Osteoblast (primary cell): ENCODE measurements around the gene PCDHGB2. TPM values are rescaled to one million over a fixed set of nuclear protein-coding genes. Genes with fewer than 3 reads are reported as not detected.

Experiments used
- DNase-seq: peaks from one replicate; pipeline ENCODE4 v3.0.0; 2011; ENCODE audit warnings: low spot score, mixed read lengths; ENCODE audit not compliant: insufficient read length; ENCODE audit errors: missing footprints
- H2AFZ ChIP-seq: 2 replicates; pipeline ENCODE4 v1.6.0; 2011; ENCODE audit warnings: mild to moderate bottlenecking, low read length
- H3K27ac ChIP-seq: 2 replicates; pipeline ENCODE4 v1.5.1; 2011; ENCODE audit warnings: mild to moderate bottlenecking, low read depth, low read length, moderate library complexity
- H3K27me3 ChIP-seq: 2 replicates; pipeline ENCODE4 v1.6.0; 2012; ENCODE audit warnings: mild to moderate bottlenecking, control low read depth, inconsistent platforms, low read length, moderate library complexity; ENCODE audit not compliant: insufficient read depth
- H3K36me3 ChIP-seq: 2 replicates; pipeline ENCODE4 v1.5.1; 2011; ENCODE audit warnings: mild to moderate bottlenecking, low read length, control low read depth, moderate library complexity; ENCODE audit not compliant: insufficient read depth
- H3K4me1 ChIP-seq: 2 replicates; pipeline ENCODE4 v1.5.1; 2011; ENCODE audit warnings: mild to moderate bottlenecking, low read length, control low read depth, moderate library complexity; ENCODE audit not compliant: insufficient read depth
- H3K4me2 ChIP-seq: 2 replicates; pipeline ENCODE4 v1.6.0; 2011; ENCODE audit warnings: mild to moderate bottlenecking, low read length; ENCODE audit not compliant: insufficient read depth
- H3K4me3 ChIP-seq: fragments of 200-600 bp; sonication (generic); 3 replicates; pipeline ENCODE4 v1.5.1; 2012; ENCODE audit warnings: mild to moderate bottlenecking, low read length, inconsistent platforms; ENCODE audit not compliant: insufficient read depth
- H3K79me2 ChIP-seq: 2 replicates; pipeline ENCODE4 v1.6.0; 2012; ENCODE audit warnings: mild to moderate bottlenecking, low read length, control low read depth, inconsistent platforms; ENCODE audit not compliant: insufficient read depth
- H3K9me3 ChIP-seq: 2 replicates; pipeline ENCODE4 v1.5.1; 2011; ENCODE audit warnings: low read depth, low read length, control low read depth
- H4K20me1 ChIP-seq: 2 replicates; pipeline ENCODE4 v1.6.0; 2012; ENCODE audit warnings: mild to moderate bottlenecking, low read length, control low read depth; ENCODE audit not compliant: insufficient read depth
- total RNA-seq: library from RNA; depleted of rRNA; stranded (reverse); fragments of >200 nt; gene quantifications from 2 replicates; pipeline ENCODE4 v1.2.3, GENCODE V29; 2012
- TF ChIP-seq, protein P1 (sequence below): IDR thresholded peaks from 2 replicates; pipeline ENCODE4 v1.5.1; 2011; ENCODE audit warnings: mild to moderate bottlenecking, low read depth, low read length, moderate library complexity; ENCODE audit errors: extremely low read depth

Gene PCDHGB2
- total RNA-seq, 1 donor: 4.3 TPM

DNA sequence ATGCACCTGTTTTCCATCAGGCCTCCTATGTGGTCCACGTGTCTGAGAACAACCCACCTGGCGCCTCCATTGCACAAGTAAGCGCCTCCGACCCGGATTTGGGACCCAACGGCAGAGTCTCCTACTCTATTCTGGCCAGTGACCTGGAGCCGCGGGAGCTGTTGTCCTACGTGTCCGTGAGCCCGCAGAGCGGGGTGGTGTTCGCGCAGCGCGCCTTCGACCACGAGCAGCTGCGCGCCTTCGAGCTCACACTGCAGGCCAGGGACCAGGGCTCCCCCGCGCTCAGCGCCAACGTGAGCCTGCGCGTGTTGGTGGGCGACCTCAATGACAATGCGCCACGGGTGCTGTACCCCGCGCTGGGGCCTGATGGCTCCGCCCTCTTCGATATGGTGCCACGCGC lies 8.2 kb upstream of the PCDHGB2 start:
- Histone ChIP-seq H3K79me2 (no peaks in the 10 kb centered on the region), H3K9me3 (peaks cover 10% of the 10 kb centered on the region), H3K27me3 (peaks cover 25% of the 10 kb centered on the region), H4K20me1 (no peaks in the 10 kb centered on the region), H2AFZ (no peak overlapping the region), H3K36me3 (no peaks in the 10 kb centered on the region), H3K27ac (no peak overlapping the region), H3K4me1 (peaks cover 2% of the 10 kb centered on the region), H3K4me2 (no peak overlapping the region), H3K4me3 (no peak overlapping the region)
- DNase-seq: no peak
- TF ChIP-seq, protein P1, sequence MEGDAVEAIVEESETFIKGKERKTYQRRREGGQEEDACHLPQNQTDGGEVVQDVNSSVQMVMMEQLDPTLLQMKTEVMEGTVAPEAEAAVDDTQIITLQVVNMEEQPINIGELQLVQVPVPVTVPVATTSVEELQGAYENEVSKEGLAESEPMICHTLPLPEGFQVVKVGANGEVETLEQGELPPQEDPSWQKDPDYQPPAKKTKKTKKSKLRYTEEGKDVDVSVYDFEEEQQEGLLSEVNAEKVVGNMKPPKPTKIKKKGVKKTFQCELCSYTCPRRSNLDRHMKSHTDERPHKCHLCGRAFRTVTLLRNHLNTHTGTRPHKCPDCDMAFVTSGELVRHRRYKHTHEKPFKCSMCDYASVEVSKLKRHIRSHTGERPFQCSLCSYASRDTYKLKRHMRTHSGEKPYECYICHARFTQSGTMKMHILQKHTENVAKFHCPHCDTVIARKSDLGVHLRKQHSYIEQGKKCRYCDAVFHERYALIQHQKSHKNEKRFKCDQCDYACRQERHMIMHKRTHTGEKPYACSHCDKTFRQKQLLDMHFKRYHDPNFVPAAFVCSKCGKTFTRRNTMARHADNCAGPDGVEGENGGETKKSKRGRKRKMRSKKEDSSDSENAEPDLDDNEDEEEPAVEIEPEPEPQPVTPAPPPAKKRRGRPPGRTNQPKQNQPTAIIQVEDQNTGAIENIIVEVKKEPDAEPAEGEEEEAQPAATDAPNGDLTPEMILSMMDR: no peak

DNA sequence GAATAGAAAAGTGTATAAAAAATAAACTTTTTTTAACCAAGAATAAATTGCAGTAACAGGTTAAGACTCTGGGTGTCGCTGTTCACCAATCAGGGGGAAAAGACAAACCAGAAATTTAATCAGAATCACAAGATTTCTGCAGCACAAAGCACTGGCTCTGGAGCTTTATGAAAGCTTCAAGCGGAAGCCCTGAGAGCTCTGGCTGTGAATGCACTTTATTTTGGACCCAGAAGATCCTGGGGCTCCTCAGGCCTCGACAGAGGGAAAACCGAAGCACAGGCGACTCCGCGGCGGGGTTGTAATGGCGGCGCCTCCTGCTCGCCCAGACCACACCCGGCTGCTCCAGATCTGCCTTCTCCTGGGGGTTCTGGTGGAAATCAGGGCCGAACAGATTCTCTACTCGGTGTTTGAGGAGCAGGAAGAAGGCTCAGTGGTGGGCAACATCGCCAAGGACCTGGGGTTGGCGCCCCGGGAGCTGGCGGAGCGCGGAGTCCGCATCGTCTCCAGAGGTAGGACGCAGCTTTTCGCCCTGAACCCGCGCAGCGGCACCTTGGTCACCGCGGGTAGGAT lies 4.8 kb upstream of the PCDHGB2 start, which contains the start of gene PCDHGA4:
TSS of gene PCDHGA4 (plus strand) at position 122 of the 570 bp plus-strand sequence. CDS start at position 209, 87 bp downstream.
- H3K4me2 ChIP-seq: peak within 1 kb of the TSS; percentile 75
- peaks cover 2% of the 10 kb centered on the region for H3K4me1 ChIP-seq
- H3K79me2 ChIP-seq: no peaks in the 10 kb centered on the region
- H3K9me3 ChIP-seq: peaks cover 10% of the 10 kb centered on the region
- DNase-seq: no peak
- peak within 1 kb of the TSS; percentile 69 for H3K4me3 ChIP-seq
- H3K27ac ChIP-seq: no peak within 1 kb of the TSS
- peak within 1 kb of the TSS; percentile 88 for H2AFZ ChIP-seq
- TF ChIP-seq, protein P1: peak; percentile 65
- no peaks in the 10 kb centered on the region for H4K20me1 ChIP-seq
- no peaks in the 10 kb centered on the region for H3K36me3 ChIP-seq
- peaks cover 26% of the 10 kb centered on the region for H3K27me3 ChIP-seq

DNA sequence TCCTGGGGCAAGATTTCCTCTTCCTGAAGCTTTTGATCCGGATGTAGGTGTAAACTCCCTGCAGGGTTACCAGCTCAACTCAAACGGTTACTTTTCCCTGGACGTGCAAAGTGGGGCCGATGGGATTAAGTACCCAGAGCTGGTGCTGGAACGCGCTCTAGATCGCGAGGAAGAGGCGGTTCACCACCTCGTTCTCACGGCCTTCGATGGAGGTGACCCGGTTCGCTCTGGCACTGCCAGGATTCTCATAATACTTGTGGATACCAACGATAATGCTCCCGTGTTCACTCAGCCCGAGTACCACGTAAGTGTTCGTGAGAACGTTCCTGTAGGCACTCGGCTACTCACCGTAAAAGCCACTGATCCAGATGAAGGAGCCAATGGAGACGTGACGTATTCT lies 4.2 kb upstream of the PCDHGB2 start:
- Histone ChIP-seq H3K9me3 (peaks cover 11% of the 10 kb centered on the region), H3K36me3 (no peaks in the 10 kb centered on the region), H3K27ac (no peak overlapping the region), H4K20me1 (no peaks in the 10 kb centered on the region), H3K79me2 (no peaks in the 10 kb centered on the region), H3K4me1 (peaks cover 2% of the 10 kb centered on the region), H3K4me3 (peak overlapping the region; percentile 69), H3K4me2 (peak overlapping the region; percentile 75), H3K27me3 (peaks cover 31% of the 10 kb centered on the region), H2AFZ (no peak overlapping the region)
- TF ChIP-seq, protein P1: no peak
- DNase-seq: no peak

DNA sequence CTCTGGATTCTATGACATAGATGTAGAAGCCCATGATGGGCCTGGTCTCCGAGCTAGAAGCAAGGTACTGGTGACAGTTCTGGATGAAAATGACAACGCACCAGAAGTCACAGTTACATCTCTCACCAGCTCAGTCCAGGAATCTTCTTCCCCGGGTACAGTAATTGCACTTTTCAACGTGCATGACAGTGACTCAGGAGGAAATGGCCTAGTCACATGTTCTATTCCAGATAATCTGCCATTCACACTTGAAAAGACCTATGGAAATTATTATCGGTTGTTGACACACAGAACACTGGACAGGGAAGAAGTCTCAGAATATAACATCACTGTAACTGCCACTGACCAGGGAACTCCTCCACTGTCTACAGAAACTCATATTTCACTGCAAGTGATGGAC lies 3.7 kb upstream of the PCDHGB2 start:
- Histone ChIP-seq H3K9me3 (peaks cover 14% of the 10 kb centered on the region), H4K20me1 (no peaks in the 10 kb centered on the region), H3K79me2 (no peaks in the 10 kb centered on the region), H2AFZ (no peak overlapping the region), H3K27ac (no peak overlapping the region), H3K36me3 (no peaks in the 10 kb centered on the region), H3K4me3 (no peak overlapping the region), H3K4me2 (no peak overlapping the region), H3K4me1 (peaks cover 2% of the 10 kb centered on the region), H3K27me3 (peaks cover 31% of the 10 kb centered on the region)
- TF ChIP-seq, protein P1: no peak
- no peak for DNase-seq
